ENCODE measurements around the gene ZNHIT1. TPM values are rescaled to one million over a fixed set of nuclear protein-coding genes. Genes with fewer than 3 reads are reported as not detected.

ZNHIT1 gene
- total RNA-seq, 1 donor from 2014 or later = 39.1 TPM

GRCh38 chr7:101240226-101241014, 22.5 kb downstream of the ZNHIT1 start:
- DNase-seq (ENCODE audit: low spot score) = no peak
- Mint-ChIP-seq H3K4me1 (peaks cover 10% of the 10 kb centered on the region), H3K9me3 (no peaks in the 10 kb centered on the region), H3K27ac (no peak overlapping the region), H3K27me3 (ENCODE audit: insufficient read depth, low read depth) (peaks cover 6% of the 10 kb centered on the region), H3K4me3 (no peak overlapping the region), H3K36me3 (no peaks in the 10 kb centered on the region)
- Histone ChIP-seq H3K9me3 (ENCODE audit: low read depth) (no peaks in the 10 kb centered on the region), H4K20me1 (ENCODE audit: low read depth) (peaks cover 11% of the 10 kb centered on the region), H3K4me2 (no peak overlapping the region), H3K79me2 (ENCODE audit: low read depth) (peaks cover 24% of the 10 kb centered on the region), H3K27ac (no peak overlapping the region), H3F3A (ENCODE audit: low read depth) (peaks cover 3% of the 10 kb centered on the region), H3K4me3 (no peak overlapping the region), H3K36me3 (no peaks in the 10 kb centered on the region), H3K4me1 (peaks cover 3% of the 10 kb centered on the region), H3K27me3 (no peaks in the 10 kb centered on the region), H3K9ac (no peak overlapping the region), H2AFZ (replicated peaks) (no peak overlapping the region)
- TF ChIP-seq CTCF (IDR thresholded peaks at IDR 0.05) = no peak
- no peak for TF ChIP-seq EZH2phosphoT487 (IDR thresholded peaks at IDR 0.05)

GRCh38 chr7:101241015-101241363, 23.0 kb downstream of the ZNHIT1 start:
- Mint-ChIP-seq H3K27ac (no peak overlapping the region), H3K4me3 (no peak overlapping the region), H3K9me3 (no peaks in the 10 kb centered on the region), H3K27me3 (ENCODE audit: insufficient read depth, low read depth) (peaks cover 6% of the 10 kb centered on the region), H3K4me1 (peaks cover 16% of the 10 kb centered on the region), H3K36me3 (peaks cover 4% of the 10 kb centered on the region)
- Histone ChIP-seq H3F3A (ENCODE audit: low read depth) (peaks cover 8% of the 10 kb centered on the region), H3K27ac (no peak overlapping the region), H2AFZ (replicated peaks) (no peak overlapping the region), H3K79me2 (ENCODE audit: low read depth) (peaks cover 30% of the 10 kb centered on the region), H3K4me2 (no peak overlapping the region), H3K27me3 (no peaks in the 10 kb centered on the region), H3K9ac (no peak overlapping the region), H4K20me1 (ENCODE audit: low read depth) (peaks cover 11% of the 10 kb centered on the region), H3K9me3 (ENCODE audit: low read depth) (no peaks in the 10 kb centered on the region), H3K4me1 (peaks cover 6% of the 10 kb centered on the region), H3K4me3 (no peak overlapping the region), H3K36me3 (no peaks in the 10 kb centered on the region)
- TF ChIP-seq CTCF (IDR thresholded peaks at IDR 0.05) (no peak), EZH2phosphoT487 (IDR thresholded peaks at IDR 0.05) (no peak), EZH2 (IDR thresholded peaks at IDR 0.05) (no peak)
- no peak for DNase-seq (ENCODE audit: low spot score)

DNA sequence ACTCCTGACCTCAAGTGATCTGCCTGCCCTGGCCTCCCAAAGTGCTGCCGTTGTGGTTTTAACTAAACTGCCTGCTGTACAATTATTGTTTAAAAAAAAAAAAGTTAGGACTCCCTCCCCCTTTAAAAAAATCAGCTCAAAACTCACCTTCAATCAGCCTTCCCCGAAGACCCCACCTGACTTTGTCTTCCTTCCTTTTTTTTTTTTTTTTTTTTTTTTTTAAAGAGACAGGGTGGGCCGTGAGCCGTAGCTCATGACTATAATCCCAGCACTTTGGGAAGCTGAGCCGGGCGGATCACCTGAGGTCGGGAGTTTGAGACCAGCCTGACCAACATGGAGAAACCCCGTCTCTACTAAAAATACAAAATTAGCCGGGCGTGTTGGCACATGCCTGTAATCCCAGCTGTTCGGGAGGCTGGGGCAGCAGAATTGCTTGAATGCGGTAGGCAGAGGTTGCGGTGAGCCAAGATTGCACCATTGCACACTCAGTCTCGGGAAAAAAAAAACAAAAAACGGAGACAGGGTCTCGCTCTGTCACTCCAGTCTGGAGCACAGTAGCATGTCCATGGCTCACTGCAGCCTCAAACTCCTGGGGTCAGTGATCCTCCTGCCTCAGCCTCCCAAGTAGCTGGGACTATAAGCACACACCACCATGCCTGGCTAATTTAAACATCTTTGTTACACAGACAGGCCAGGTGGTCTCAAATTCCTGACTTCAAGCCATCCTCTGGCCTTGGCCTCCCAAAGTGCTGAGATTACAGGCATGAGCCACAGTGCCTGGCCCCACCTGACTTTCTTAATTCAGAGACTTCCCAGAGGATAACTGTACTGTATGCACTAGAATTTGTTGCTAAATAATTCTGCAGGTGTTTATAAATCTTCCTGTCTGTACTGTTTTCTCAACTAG, 23.7 kb downstream of the ZNHIT1 start:
- Histone ChIP-seq H4K20me1 (ENCODE audit: low read depth) (peaks cover 11% of the 10 kb centered on the region), H3K27me3 (no peaks in the 10 kb centered on the region), H3K27ac (no peak overlapping the region), H3K9me3 (ENCODE audit: low read depth) (no peaks in the 10 kb centered on the region), H3K4me1 (peaks cover 6% of the 10 kb centered on the region), H3K36me3 (no peaks in the 10 kb centered on the region), H3K4me3 (no peak overlapping the region), H3K4me2 (no peak overlapping the region), H3K9ac (no peak overlapping the region), H3K79me2 (ENCODE audit: low read depth) (peaks cover 37% of the 10 kb centered on the region), H2AFZ (replicated peaks) (no peak overlapping the region), H3F3A (ENCODE audit: low read depth) (peaks cover 11% of the 10 kb centered on the region)
- H3K9me3 Mint-ChIP-seq = no peaks in the 10 kb centered on the region
- H3K4me1 Mint-ChIP-seq = peaks cover 16% of the 10 kb centered on the region
- no peak overlapping the region for H3K4me3 Mint-ChIP-seq
- DNase-seq (ENCODE audit: low spot score) = no peak
- no peak overlapping the region for H3K27ac Mint-ChIP-seq
- peaks cover 4% of the 10 kb centered on the region for H3K36me3 Mint-ChIP-seq
- H3K27me3 Mint-ChIP-seq (ENCODE audit: insufficient read depth, low read depth) = peaks cover 4% of the 10 kb centered on the region
- TF ChIP-seq EZH2phosphoT487 (IDR thresholded peaks at IDR 0.05) (no peak), CTCF (IDR thresholded peaks at IDR 0.05) (no peak), EZH2 (IDR thresholded peaks at IDR 0.05) (no peak)
